ENCODE data around the gene MBTPS2. TPM values are rescaled to one million over a fixed set of nuclear protein-coding genes. Genes with fewer than 3 reads are reported as not detected.

The MBTPS2 gene
- total RNA-seq, 1 donor from 2014 or later, result 9.3 TPM

GRCh38 chrX:21802054-21802670 is 37.3 kb upstream of the MBTPS2 start:
- Histone ChIP-seq H3K36me3 (no peaks in the 10 kb centered on the region), H3K9me3 (no peaks in the 10 kb centered on the region), H3K27me3 (no peaks in the 10 kb centered on the region), H3K4me1 (no peaks in the 10 kb centered on the region), H3K4me3 (no peak overlapping the region), H3K27ac (no peak overlapping the region)
- TF ChIP-seq POLR2A (IDR thresholded peaks at IDR 0.05) (no peak), CTCF (IDR thresholded peaks at IDR 0.05) (no peak), POLR2AphosphoS5 (IDR thresholded peaks at IDR 0.05; ENCODE audit: insufficient read depth in 1 of 2, low read depth in 1 of 2) (no peak)
- no peak for DNase-seq (ENCODE audit: extremely low spot score in 2 of 2)
- intact Hi-C loops (cut with DNase I), result no loop called here

- no peaks in the 10 kb centered on the region for H3K4me1 ChIP-seq
- intact Hi-C loops (cut with DNase I), result no loop called here
- H3K27ac ChIP-seq, result no peak overlapping the region
- no peak for DNase-seq (ENCODE audit: extremely low spot score in 2 of 2)
- no peaks in the 10 kb centered on the region for H3K9me3 ChIP-seq
- H3K27me3 ChIP-seq, result no peaks in the 10 kb centered on the region
- H3K36me3 ChIP-seq, result no peaks in the 10 kb centered on the region
- H3K4me3 ChIP-seq, result no peak overlapping the region
- TF ChIP-seq POLR2A (IDR thresholded peaks at IDR 0.05) (no peak), CTCF (IDR thresholded peaks at IDR 0.05) (no peak), POLR2AphosphoS5 (IDR thresholded peaks at IDR 0.05; ENCODE audit: insufficient read depth in 1 of 2, low read depth in 1 of 2) (no peak)
Observed at GRCh38 chrX:21802839-21803238, 36.6 kb upstream of the MBTPS2 start.

- TF ChIP-seq POLR2A (IDR thresholded peaks at IDR 0.05) (no peak), CTCF (IDR thresholded peaks at IDR 0.05) (no peak), POLR2AphosphoS5 (IDR thresholded peaks at IDR 0.05; ENCODE audit: insufficient read depth in 1 of 2, low read depth in 1 of 2) (no peak)
- Histone ChIP-seq H3K9me3 (no peaks in the 10 kb centered on the region), H3K4me1 (no peaks in the 10 kb centered on the region), H3K36me3 (no peaks in the 10 kb centered on the region), H3K4me3 (no peak overlapping the region), H3K27ac (no peak overlapping the region), H3K27me3 (no peaks in the 10 kb centered on the region)
- no peak for DNase-seq (ENCODE audit: extremely low spot score in 2 of 2)
- intact Hi-C loops (cut with DNase I), result no loop called here
Observed at GRCh38 chrX:21806691-21807090, 32.7 kb upstream of the MBTPS2 start.

GRCh38 chrX:21811832-21812231 is 27.6 kb upstream of the MBTPS2 start:
- intact Hi-C loops (cut with DNase I), result no loop called here
- no peak overlapping the region for H3K4me3 ChIP-seq
- no peak for DNase-seq (ENCODE audit: extremely low spot score in 2 of 2)
- no peaks in the 10 kb centered on the region for H3K9me3 ChIP-seq
- H3K27me3 ChIP-seq, result no peaks in the 10 kb centered on the region
- no peak overlapping the region for H3K27ac ChIP-seq
- no peaks in the 10 kb centered on the region for H3K36me3 ChIP-seq
- TF ChIP-seq POLR2AphosphoS5 (IDR thresholded peaks at IDR 0.05; ENCODE audit: insufficient read depth in 1 of 2, low read depth in 1 of 2) (no peak), CTCF (IDR thresholded peaks at IDR 0.05) (no peak), POLR2A (IDR thresholded peaks at IDR 0.05) (no peak)
- H3K4me1 ChIP-seq, result no peaks in the 10 kb centered on the region

GRCh38 chrX:21812628-21813027 is 26.8 kb upstream of the MBTPS2 start:
- Histone ChIP-seq H3K4me1 (no peaks in the 10 kb centered on the region), H3K36me3 (no peaks in the 10 kb centered on the region), H3K9me3 (no peaks in the 10 kb centered on the region), H3K4me3 (no peak overlapping the region), H3K27ac (no peak overlapping the region), H3K27me3 (no peaks in the 10 kb centered on the region)
- intact Hi-C loops (cut with DNase I), result no loop called here
- no peak for DNase-seq (ENCODE audit: extremely low spot score in 2 of 2)
- TF ChIP-seq POLR2A (IDR thresholded peaks at IDR 0.05) (no peak), POLR2AphosphoS5 (IDR thresholded peaks at IDR 0.05; ENCODE audit: insufficient read depth in 1 of 2, low read depth in 1 of 2) (no peak), CTCF (IDR thresholded peaks at IDR 0.05) (no peak)
